Adrenal gland (tissue), 5 donors: Measurements from ENCODE around the gene CKS1B.

Experiments
- CTCF ChIP-seq, 6 experiments: fragments of 450-650 bp in 4 of 6; fragments of 200-600 bp in 2 of 6; sonication (generic) in 1 of 6; IDR thresholded peaks; 1 replicate in 5 of 6; 2 replicates in 1 of 6; pipeline versions ENCODE4 v1.5.1 to v1.8.0; 2016 to 2021; ENCODE audit warnings: antibody characterized with exemption in 6 of 6, mild to moderate bottlenecking in 2 of 6, moderate library complexity in 1 of 6
- POLR2A ChIP-seq, 2 donors: fragments of 450-650 bp; IDR thresholded peaks; one replicate each; pipeline ENCODE4 v1.6.1; 2017; ENCODE audit warnings: antibody characterized with exemption in 2 of 2, mild to moderate bottlenecking in 2 of 2, moderate library complexity in 1 of 2
- donor health status: DM: no; HTN: no; CAD: no.

- TF ChIP-seq CTCF (IDR thresholded peaks at IDR 0.05) (no peak), POLR2A (IDR thresholded peaks at IDR 0.05) (no peak)
These were observed 48.4 kb downstream of the CKS1B start for GRCh38 chr1:155022927-155023236.
